GM12878 (cell line): ENCODE data around the gene OR10H1. TPM values are rescaled to one million over a fixed set of nuclear protein-coding genes. Genes with fewer than 3 reads are reported as not detected.

Source experiments
- ATAC-seq: fragments of 200-7000 bp; cut with Tn5 transposase; 3 replicates; pipeline ENCODE4 v1.9.1; 2020; ENCODE audit warnings: mild to moderate bottlenecking, moderate library complexity
- Bru-seq: library from RNA; stranded (reverse); fragments of 400-500 nt; gene quantifications from one replicate; lab custom pipeline; 2021; lab: Mats Ljungman, UMichigan
- BruChase-seq, 2 experiments: library from RNA; stranded (reverse); fragments of 400-500 nt; gene quantifications; one replicate each; lab custom pipeline; 2021; lab: Mats Ljungman, UMichigan
- BruUV-seq: library from RNA; stranded (reverse); fragments of 400-500 nt; replicated peaks from 2 replicates; lab custom pipeline; 2021; lab: Mats Ljungman, UMichigan
- CTCF ChIA-PET: fragments of 300-600 bp; sonication (Branson Sonifier 250); formaldehyde crosslinking; extraction: SDS; loops from one replicate; lab custom pipeline; 2021; ENCODE audit warnings: inconsistent platforms; lab: Yijun Ruan, JAX
- POLR2A ChIA-PET: fragments of 350-600 bp; formaldehyde crosslinking; extraction: SDS; loops from one replicate; lab custom pipeline; 2021; ENCODE audit warnings: inconsistent platforms; lab: Charles Lee
- RAD21 ChIA-PET: fragments of 300-600 bp; sonication (Branson Sonifier 250); formaldehyde crosslinking; loops from one replicate; lab custom pipeline; 2023; ENCODE audit warnings: antibody characterized with exemption; ENCODE audit not compliant: unreplicated experiment; lab: Charles Lee
- SMC1A ChIA-PET: fragments of 300-600 bp; sonication (Branson Sonifier 250); formaldehyde crosslinking; loops from one replicate; lab custom pipeline; 2023; ENCODE audit not compliant: unreplicated experiment, uncharacterized antibody; lab: Charles Lee
- DNase-seq: peaks from one replicate; pipeline ENCODE4 v3.0.0-alpha.2; 2011; ENCODE audit warnings: low read depth, low spot score
- FAIRE-seq: peaks from 3 replicates; lab custom pipeline; 2011; peaks lifted over from hg19 to GRCh38; lab: Jason Lieb, UNC
- H2AFZ ChIP-seq: 2 replicates; pipeline ENCODE4 v1.6.0; 2011; ENCODE audit warnings: low read depth, low read length, control low read depth; ENCODE audit not compliant: control insufficient read depth
- H3K27ac ChIP-seq: 2 replicates; pipeline ENCODE4 v1.5.1; 2011; ENCODE audit warnings: control low read depth; ENCODE audit not compliant: control insufficient read depth, insufficient read depth
- H3K27me3 ChIP-seq, 2 experiments: replicated peaks in 1 of 2; 2 replicates each; pipeline versions ENCODE4 v1.6.0 to v1.6.1; 2011; ENCODE audit warnings: low read length in 1 of 2; ENCODE audit not compliant: control insufficient read depth in 2 of 2, insufficient read depth in 2 of 2
- H3K36me3 ChIP-seq, 2 experiments: 2 replicates each; pipeline ENCODE4 v1.5.1; 2011; ENCODE audit warnings: low read length in 1 of 2; ENCODE audit not compliant: control insufficient read depth in 2 of 2, insufficient read depth in 2 of 2
- H3K4me1 ChIP-seq: 2 replicates; pipeline ENCODE4 v1.6.1; 2011; ENCODE audit warnings: mild to moderate bottlenecking, low read length, moderate library complexity, mixed read lengths; ENCODE audit not compliant: control insufficient read depth, insufficient read depth
- H3K4me2 ChIP-seq: 2 replicates; pipeline ENCODE4 v1.6.0; 2011; ENCODE audit warnings: control low read depth; ENCODE audit not compliant: control insufficient read depth, insufficient read depth
- H3K4me3 ChIP-seq: fragments of 200-600 bp; sonication (generic); 2 replicates; pipeline ENCODE4 v1.5.1; 2016
- H3K79me2 ChIP-seq: 2 replicates; pipeline ENCODE4 v1.6.0; 2011; ENCODE audit warnings: low read length; ENCODE audit not compliant: control insufficient read depth, insufficient read depth
- H3K9ac ChIP-seq: 2 replicates; pipeline ENCODE4 v1.8.0; 2011; ENCODE audit warnings: low read length, control low read depth, mixed read lengths; ENCODE audit not compliant: control insufficient read depth, insufficient read depth
- H3K9me3 ChIP-seq: replicated peaks from 3 replicates; pipeline ENCODE4 v1.5.1; 2011; ENCODE audit warnings: mild to moderate bottlenecking, low read length; ENCODE audit not compliant: control insufficient read depth, insufficient read depth
- H4K20me1 ChIP-seq: 2 replicates; pipeline ENCODE4 v1.6.0; 2011; ENCODE audit not compliant: control insufficient read depth, insufficient read depth
- CUX1 ChIP-seq: IDR thresholded peaks from 2 replicates; pipeline ENCODE4 v1.6.1; 2012; ENCODE audit warnings: improper control_type of control experiment, low read depth, low read length; ENCODE audit not compliant: insufficient replicate concordance
- HDAC6 ChIP-seq: fragments of 200-600 bp; sonication (generic); IDR thresholded peaks from one replicate; pipeline ENCODE4 v1.8.0; 2017; ENCODE audit warnings: antibody characterized with exemption; ENCODE audit not compliant: unreplicated experiment
- PRDM15 ChIP-seq: fragments of 450-650 bp; formaldehyde crosslinking; IDR thresholded peaks from 2 replicates; pipeline ENCODE4 v1.4.0; 2020; ENCODE audit warnings: mild to moderate bottlenecking, moderate library complexity
- RBBP5 ChIP-seq: fragments of 200-600 bp; sonication (generic); conservative IDR thresholded peaks from 2 replicates; pipeline ENCODE4 v1.6.1; 2016
- WGBS: methylation state at CpG from one replicate; pipeline ENCODE4 v1.1.6; 2016; ENCODE audit warnings: low lambda C conversion rate; ENCODE audit not compliant: insufficient replicate concordance, insufficient coverage; ENCODE audit errors: missing lambda C conversion rate; 5-methylcytosine and 5-hydroxymethylcytosine counted together
- in situ Hi-C: fragments of 300-500 bp; cut with MboI; formaldehyde crosslinking; loops from 9 replicates; pipeline ENCODE4 v1.14.3; 2018; ENCODE audit warnings: mixed read lengths
- intact Hi-C: fragments of 100-400 bp; cut with micrococcal nuclease; formaldehyde crosslinking; loops from one replicate; pipeline ENCODE4 v1.14.2; 2022; ENCODE audit not compliant: unreplicated experiment
- long read RNA-seq, 2 experiments: library from polyadenylated mRNA; unstranded; transcript quantifications; one replicate each; pipeline ENCODE4 v2.0.0, GENCODE V29; 2019 to 2020
- polyA minus RNA-seq, 3 experiments: library from RNA; depleted of rRNA, polyadenylated mRNA; stranded (reverse); fragments of >200 nt; gene quantifications; 2 replicates each; pipeline ENCODE4 v1.2.3, GENCODE V29; 2011
- polyA plus RNA-seq, 11 experiments: library from polyadenylated mRNA; depleted of rRNA in 4 of 11; unstranded in 6 of 11; stranded (reverse) in 5 of 11; fragments of >200 nt; fragmentation: Nextera tagmentation in 4 of 11; fragmentation: Illumina TruSeq in 1 of 11; extraction: Ambion mirVana in 4 of 11; extraction: Trizol in 1 of 11; gene quantifications; 1 replicate in 1 of 11; 2 replicates in 10 of 11; pipeline versions ENCODE4 v1.2.1 to v1.2.3, GENCODE V29; 2011 to 2016; ENCODE audit warnings: inconsistent platforms in 2 of 11, missing spikeins in 2 of 11, low read depth in 1 of 11
- total RNA-seq, 4 experiments: library from RNA; depleted of rRNA in 3 of 4; stranded (reverse); fragments of >200 nt in 3 of 4; fragmentation: Illumina TruSeq in 1 of 4; extraction: Trizol in 1 of 4; gene quantifications; 2 replicates each; pipeline versions ENCODE4 v1.2.1 to v1.2.3, GENCODE V29; 2013 to 2021

OR10H1 gene
- not detected in 2 replicates for total RNA-seq (2013; cell fraction: nucleolus; rRNA removed)
- not detected in 2 replicates for total RNA-seq (2014; rRNA removed)
- total RNA-seq (2014; rRNA removed; fragmentation: Illumina TruSeq; extraction: Trizol) = not detected in 2 replicates
- not detected in 2 replicates for total RNA-seq (2021)
- not detected for polyA plus RNA-seq (2011; ENCODE audit: low read depth)
- polyA plus RNA-seq (2011; rRNA removed) = not detected in 2 replicates
- not detected in 2 replicates for polyA plus RNA-seq (2011; cell fraction: cytosol; rRNA removed)
- polyA plus RNA-seq (2011; cell fraction: nucleus; rRNA removed) = not detected in 2 replicates
- polyA plus RNA-seq (2012) = not detected in 2 replicates
- polyA plus RNA-seq (2014; fragmentation: Illumina TruSeq; extraction: Trizol) = not detected in 2 replicates
- polyA plus RNA-seq (2014; fragmentation: Nextera tagmentation; extraction: Ambion mirVana) = not detected
- polyA plus RNA-seq (2014; rRNA removed) = not detected in 2 replicates
- not detected for polyA plus RNA-seq (2016; fragmentation: Nextera tagmentation; extraction: Ambion mirVana)
- not detected in 2 replicates for polyA minus RNA-seq (2011; rRNA and poly(A)+ RNA removed)
- not detected in 2 replicates for polyA minus RNA-seq (2011; cell fraction: cytosol; rRNA and poly(A)+ RNA removed)
- polyA minus RNA-seq (2011; cell fraction: nucleus; rRNA and poly(A)+ RNA removed) = not detected in 2 replicates
- Bru-seq, nascent RNA = not detected
- BruChase-seq, experiment 1, labeled RNA remaining after a 6-hour chase = not detected
- BruChase-seq, experiment 2, labeled RNA remaining after a 2-hour chase = not detected
- long read RNA-seq, experiment 1 = 0 reads
- long read RNA-seq, experiment 2 = 0 reads

- Histone ChIP-seq H3K9ac (no peak within 1 kb of the TSS), H3K79me2 (no peaks in the 10 kb centered on the region), H3K36me3 (no peaks in the 10 kb centered on the region), H3K4me3 (no peak within 1 kb of the TSS), H2AFZ (no peak within 1 kb of the TSS), H3K27ac (no peak within 1 kb of the TSS), H4K20me1 (no peaks in the 10 kb centered on the region), H3K4me1 (no peaks in the 10 kb centered on the region), H3K4me2 (no peak within 1 kb of the TSS), H3K27me3 (no peaks in the 10 kb centered on the region; a peak in 1 of 4 replicates), H3K9me3 (no peaks in the 10 kb centered on the region)
- no peak for TF ChIP-seq RBBP5
- RAD21 ChIA-PET = no interaction called here
- SMC1A ChIA-PET = no interaction called here
- POLR2A ChIA-PET = no interaction called here
- FAIRE-seq (no peak), DNase-seq (no peak), ATAC-seq (no peak)
- 33% methylated on average over 3 of the region's 5 CpGs for WGBS
- intact Hi-C loops (no loop called here), in situ Hi-C loops (no loop called here)
- CTCF ChIA-PET = no interaction called here
- BruUV-seq = no TSS peak
Observed at GRCh38 chr19:15815306-15815705, at the start of gene OR10H1. OR10H1 (minus strand) TSS chr19:15815664; CDS start chr19:15808037, 7,627 bp downstream.

GRCh38 chr19:15864824-15865223 is 49.4 kb upstream of the OR10H1 start:
- WGBS = 48% methylated on average over 5 of the region's 5 CpGs
- FAIRE-seq = no peak
- TF ChIP-seq CUX1 (no peak), HDAC6 (no peak), PRDM15 (CRISPR knock-in tag) (no peak)

More at GRCh38 chr19:15864824-15865223, 49.4 kb upstream of the OR10H1 start:
- intact Hi-C loops = no loop called here
- DNase-seq (no peak), ATAC-seq (no peak)
- no peak overlapping the region for H3K4me2 ChIP-seq
- no peaks in the 10 kb centered on the region for H3K27me3 ChIP-seq
- H3K79me2 ChIP-seq = no peaks in the 10 kb centered on the region
- H4K20me1 ChIP-seq = no peaks in the 10 kb centered on the region
- no peak overlapping the region for H2AFZ ChIP-seq
- no peak overlapping the region for H3K27ac ChIP-seq
- H3K4me3 ChIP-seq = no peak overlapping the region
- CTCF ChIA-PET = no interaction called here
- RAD21 ChIA-PET = no interaction called here
- SMC1A ChIA-PET = no interaction called here
- no peak overlapping the region for H3K9ac ChIP-seq
- no TSS peak for BruUV-seq
- no peaks in the 10 kb centered on the region for H3K4me1 ChIP-seq
- POLR2A ChIA-PET = no interaction called here
- H3K9me3 ChIP-seq = no peaks in the 10 kb centered on the region
- in situ Hi-C loops = no loop called here
- no peaks in the 10 kb centered on the region for H3K36me3 ChIP-seq
